Naive B cell (primary cell): ENCODE results near the gene AOC2. TPM values are rescaled to one million over a fixed set of nuclear protein-coding genes. Genes with fewer than 3 reads are reported as not detected.
"Not testable (repeated sequence)": the region's sequence is repeated elsewhere in the genome, so short reads cannot be mapped to it uniquely, and the experiment has no call there.

Experiments
- ATAC-seq, 2 donors: fragments of 150-1000 bp; cut with Tn5 transposase; 2 replicates each; pipeline ENCODE4 v1.10.0; 2021; ENCODE audit warnings: low read depth in 2 of 2, mild to moderate bottlenecking in 2 of 2, moderate library complexity in 2 of 2
- DNase-seq: peaks from one replicate; pipeline ENCODE4 v3.0.0; 2022
- H3K27ac Mint-ChIP-seq, 6 donors: one replicate each; pipeline ENCODE4 v1.8.0; 2020 to 2022; ENCODE audit warnings: mild to moderate bottlenecking in 6 of 6, mixed read lengths in 6 of 6, moderate library complexity in 5 of 6, inconsistent platforms in 2 of 6
- H3K27me3 Mint-ChIP-seq, 3 donors: one replicate each; pipeline ENCODE4 v1.8.0; 2021 to 2022; ENCODE audit warnings: mixed read lengths in 3 of 3, mild to moderate bottlenecking in 1 of 3
- H3K36me3 Mint-ChIP-seq, 2 donors: one replicate each; pipeline ENCODE4 v1.8.0; 2020 to 2022; ENCODE audit warnings: mixed read lengths in 2 of 2, inconsistent platforms in 1 of 2, mild to moderate bottlenecking in 1 of 2
- H3K4me1 Mint-ChIP-seq, 3 donors: one replicate each; pipeline ENCODE4 v1.8.0; 2020 to 2022; ENCODE audit warnings: mixed read lengths in 3 of 3, inconsistent platforms in 1 of 3, mild to moderate bottlenecking in 1 of 3, moderate library complexity in 1 of 3
- H3K4me3 Mint-ChIP-seq, 8 donors: one replicate each; pipeline ENCODE4 v1.8.0; 2020 to 2022; ENCODE audit warnings: mild to moderate bottlenecking in 8 of 8, mixed read lengths in 8 of 8, moderate library complexity in 8 of 8, inconsistent platforms in 2 of 8
- H3K9me3 Mint-ChIP-seq, 7 donors: one replicate each; pipeline ENCODE4 v1.8.0; 2020 to 2022; ENCODE audit warnings: mixed read lengths in 7 of 7, mild to moderate bottlenecking in 5 of 7, inconsistent platforms in 2 of 7, moderate library complexity in 1 of 7
- polyA plus RNA-seq, 6 donors: library from polyadenylated mRNA; unstranded; fragments of 300-500 nt; fragmentation: Illumina TruSeq; gene quantifications; one replicate each; pipeline ENCODE4 v1.2.3, GENCODE V29; 2021; ENCODE audit warnings: low read depth in 6 of 6

AOC2 gene
- polyA plus RNA-seq, 6 donors from 2014 or later = 0.24 to 0.43 TPM; not detected in 4

DNA sequence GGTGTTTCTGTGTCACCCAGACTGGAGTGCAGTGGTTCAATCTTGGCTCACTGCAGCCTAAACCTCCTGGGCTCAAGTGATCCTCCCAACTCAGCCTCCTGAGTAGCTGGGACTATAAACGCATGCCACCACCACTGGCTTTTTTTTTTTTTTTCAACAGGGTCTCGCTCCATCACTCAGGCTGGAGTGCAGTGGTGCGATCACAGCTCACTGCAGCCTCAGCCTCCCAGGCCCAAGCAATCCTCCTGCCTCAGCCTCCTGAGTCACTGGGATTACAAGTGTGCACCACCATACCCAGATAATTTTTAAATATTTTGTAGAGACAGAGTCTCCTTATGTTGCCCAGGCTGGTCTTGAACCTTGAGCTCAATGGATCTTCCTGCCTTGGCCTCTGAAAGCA is 41.4 kb downstream of the AOC2 start:
- H3K36me3 Mint-ChIP-seq, ATAC-seq, H3K9me3 Mint-ChIP-seq, DNase-seq, H3K27ac Mint-ChIP-seq, H3K4me3 Mint-ChIP-seq, H3K4me1 Mint-ChIP-seq: not testable (repeated sequence)
- peaks cover 0 to 15% (median 8%) of the 10 kb centered on the region in 3 donors for H3K27me3 Mint-ChIP-seq

DNA sequence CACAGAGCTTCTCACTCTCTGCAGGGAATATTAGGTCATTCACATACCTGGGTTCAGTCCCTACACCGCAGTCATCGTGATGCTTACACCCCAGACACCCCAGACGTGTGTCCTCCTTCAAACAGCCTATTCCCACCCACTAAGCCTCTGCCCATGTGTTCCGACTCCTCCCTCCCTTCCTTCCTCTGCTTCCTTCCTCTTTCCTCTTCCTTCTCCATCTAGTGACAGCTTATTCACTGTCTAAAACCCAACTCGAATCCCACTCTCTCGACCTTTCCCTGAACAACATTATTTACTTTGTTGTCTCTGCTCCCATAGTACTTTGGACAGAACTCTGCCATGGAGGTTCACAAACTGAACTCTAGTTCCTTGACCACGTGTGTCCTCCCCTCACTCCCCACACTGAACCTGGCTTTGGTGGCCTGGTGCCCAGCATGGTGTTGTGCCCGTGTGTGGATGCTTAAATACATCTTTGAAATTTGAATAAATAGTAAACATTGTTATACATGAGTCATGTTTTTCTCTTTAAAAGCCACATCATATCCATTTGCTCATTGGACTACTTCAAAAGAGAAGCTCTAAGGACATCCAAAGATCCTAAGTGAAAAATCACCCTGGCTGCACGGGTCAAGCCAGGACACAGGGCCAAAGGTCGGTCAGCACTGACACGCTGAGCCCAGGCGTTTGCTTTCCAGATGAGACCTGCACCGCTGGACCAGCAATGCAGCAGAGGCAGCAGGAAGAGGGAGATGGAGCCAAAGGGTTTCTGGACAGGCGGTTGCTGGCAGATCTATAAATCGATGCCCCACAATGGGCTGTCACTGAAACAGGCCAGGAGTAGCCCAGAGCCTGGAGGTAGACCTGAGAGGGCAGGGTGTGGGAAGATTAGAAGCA is 42.1 kb downstream of the AOC2 start:
- no peaks in the 10 kb centered on the region for H3K9me3 Mint-ChIP-seq
- H3K27me3 Mint-ChIP-seq = peaks cover 0 to 16% (median 8%) of the 10 kb centered on the region in 3 donors
- no peak for DNase-seq
- H3K4me1 Mint-ChIP-seq = peaks cover 5 to 8% (median 7%) of the 10 kb centered on the region in 3 donors
- H3K36me3 Mint-ChIP-seq = no peaks in the 10 kb centered on the region
- H3K27ac Mint-ChIP-seq = peak overlapping the region in 1 of 6 donors; percentile 52
- no peak overlapping the region for H3K4me3 Mint-ChIP-seq
- no peak for ATAC-seq

DNA sequence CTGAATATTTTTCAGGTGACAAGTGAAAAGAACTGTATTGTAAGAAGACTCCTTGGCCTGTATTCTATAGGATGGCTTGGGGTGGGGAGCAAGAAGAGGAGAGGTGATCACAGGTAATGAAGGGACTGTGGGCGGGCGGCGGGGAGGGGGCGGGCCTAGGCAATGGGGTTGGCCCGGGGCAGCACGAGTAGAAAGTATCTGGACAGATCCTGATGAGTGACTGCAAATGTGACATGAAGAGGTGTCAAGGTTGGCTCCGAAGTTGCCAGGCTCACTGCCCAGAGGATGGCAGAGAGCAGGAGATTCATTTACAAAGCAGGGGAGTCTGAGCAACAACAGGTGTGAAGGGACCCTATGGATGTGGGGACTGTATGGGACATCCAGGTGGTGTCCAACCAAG is 45.4 kb downstream of the AOC2 start:
- no peaks in the 10 kb centered on the region for H3K36me3 Mint-ChIP-seq
- DNase-seq (no peak), ATAC-seq (no peak)
- no peaks in the 10 kb centered on the region for H3K9me3 Mint-ChIP-seq
- no peak overlapping the region for H3K4me3 Mint-ChIP-seq
- H3K27ac Mint-ChIP-seq = no peak overlapping the region
- peaks cover 4 to 15% (median 8%) of the 10 kb centered on the region in 3 donors for H3K27me3 Mint-ChIP-seq
- H3K4me1 Mint-ChIP-seq = peaks cover 5 to 8% (median 7%) of the 10 kb centered on the region in 3 donors

DNA sequence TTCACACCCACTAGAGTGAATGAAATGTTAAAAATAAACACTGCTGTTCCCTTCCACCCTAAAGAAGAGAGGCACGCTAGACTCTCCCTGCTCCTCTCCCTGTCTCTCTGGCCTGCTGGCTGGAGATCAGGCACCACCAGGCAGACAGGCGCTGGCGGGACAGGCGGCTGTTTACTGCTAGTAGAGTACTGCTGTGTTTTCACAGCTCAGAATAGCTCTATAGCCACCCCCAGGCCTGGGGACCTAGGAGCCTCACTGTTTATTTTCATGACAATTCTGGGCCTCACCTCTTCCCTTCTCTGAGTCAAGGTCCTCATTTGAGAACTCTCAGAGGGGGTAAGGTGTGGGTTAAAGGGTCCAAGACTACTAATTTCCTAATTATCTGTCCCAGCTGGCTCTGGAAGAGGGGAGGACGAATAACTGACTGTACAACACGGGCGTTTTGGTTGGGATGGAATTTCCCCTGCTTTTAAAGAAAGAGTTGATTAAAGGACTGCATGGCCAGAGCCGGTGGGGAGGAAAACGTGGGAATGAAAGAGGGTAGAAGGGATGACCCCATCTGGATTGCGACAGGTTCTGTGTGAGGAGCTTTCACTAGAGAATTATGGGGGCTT is 47.3 kb downstream of the AOC2 start:
- H3K9me3 Mint-ChIP-seq = no peaks in the 10 kb centered on the region
- DNase-seq (no peak), ATAC-seq (no peak)
- H3K4me3 Mint-ChIP-seq = no peak overlapping the region
- peaks cover 0 to 2% (median 0%) of the 10 kb centered on the region in 3 donors for H3K4me1 Mint-ChIP-seq
- H3K36me3 Mint-ChIP-seq = no peaks in the 10 kb centered on the region
- H3K27ac Mint-ChIP-seq = no peak overlapping the region
- peaks cover 4 to 9% (median 4%) of the 10 kb centered on the region in 3 donors for H3K27me3 Mint-ChIP-seq

DNA sequence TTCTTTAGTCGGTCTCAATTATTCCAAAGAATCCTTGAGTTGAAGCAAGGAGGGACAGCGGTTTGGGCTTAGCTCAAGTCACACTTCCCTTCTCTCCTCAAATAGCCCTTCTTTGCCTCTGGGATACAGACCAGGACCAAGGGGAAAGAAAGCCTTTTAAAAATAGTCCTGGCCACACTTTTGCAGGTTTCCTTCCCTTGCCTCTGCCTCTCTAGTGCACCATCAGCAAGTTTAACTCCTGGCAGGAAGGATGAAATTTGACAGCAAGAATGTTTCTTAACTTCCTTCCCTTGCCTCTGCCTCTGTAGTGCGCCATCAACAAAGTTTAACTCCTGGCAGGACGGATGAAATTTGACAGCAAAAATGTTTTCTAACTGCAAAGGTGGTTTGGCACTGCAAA is 49.0 kb downstream of the AOC2 start:
- no peaks in the 10 kb centered on the region for H3K9me3 Mint-ChIP-seq
- no peak for ATAC-seq
- H3K27me3 Mint-ChIP-seq = peaks cover 4 to 10% (median 7%) of the 10 kb centered on the region in 3 donors
- H3K4me1 Mint-ChIP-seq = no peaks in the 10 kb centered on the region
- no peaks in the 10 kb centered on the region for H3K36me3 Mint-ChIP-seq
- H3K4me3 Mint-ChIP-seq = no peak overlapping the region
- no peak for DNase-seq
- H3K27ac Mint-ChIP-seq = no peak overlapping the region

DNA sequence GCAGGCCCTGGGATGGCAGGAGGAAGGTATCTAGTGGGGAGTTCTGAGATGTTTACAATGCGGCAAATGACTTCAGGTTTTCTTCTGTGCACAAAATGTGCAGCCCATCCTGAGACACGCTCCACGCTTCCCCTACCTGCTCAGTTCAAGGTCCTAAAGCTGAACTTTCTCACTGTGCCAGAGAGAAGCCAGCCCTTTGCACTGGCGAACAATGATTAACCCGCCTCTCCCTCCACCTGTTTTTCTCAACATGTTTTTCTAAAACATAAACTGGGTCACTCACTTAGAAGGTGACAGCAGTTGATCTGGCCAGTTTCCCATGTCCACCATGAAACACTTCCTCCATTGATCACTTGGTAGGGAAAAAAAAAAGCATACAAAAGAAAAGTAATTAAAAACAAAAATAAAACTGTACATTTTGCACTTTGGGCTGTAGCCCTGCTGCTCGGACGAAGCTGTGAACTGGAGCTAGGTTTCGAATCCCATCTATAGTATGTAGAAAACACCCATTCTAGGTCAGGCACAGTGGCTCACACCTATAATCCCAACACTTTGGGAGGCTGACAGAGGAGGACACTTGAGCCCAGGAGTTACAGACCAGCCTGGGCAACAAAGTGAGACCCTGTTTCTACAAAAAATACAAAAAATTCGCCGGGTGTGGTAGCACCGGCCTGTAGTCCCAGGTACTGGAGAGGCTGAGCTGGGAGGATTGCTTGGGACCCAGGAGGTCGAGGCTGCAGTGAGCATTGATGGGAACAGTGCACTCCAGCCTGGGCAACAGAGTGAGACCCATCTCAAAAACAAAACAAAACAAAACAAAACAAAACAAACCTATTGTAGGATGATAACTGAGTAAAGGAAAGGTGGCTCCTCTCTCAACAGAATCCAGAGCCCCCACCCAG is 50.2 kb downstream of the AOC2 start:
- DNase-seq = no peak
- peaks cover 8 to 14% (median 8%) of the 10 kb centered on the region in 3 donors for H3K27me3 Mint-ChIP-seq

DNA sequence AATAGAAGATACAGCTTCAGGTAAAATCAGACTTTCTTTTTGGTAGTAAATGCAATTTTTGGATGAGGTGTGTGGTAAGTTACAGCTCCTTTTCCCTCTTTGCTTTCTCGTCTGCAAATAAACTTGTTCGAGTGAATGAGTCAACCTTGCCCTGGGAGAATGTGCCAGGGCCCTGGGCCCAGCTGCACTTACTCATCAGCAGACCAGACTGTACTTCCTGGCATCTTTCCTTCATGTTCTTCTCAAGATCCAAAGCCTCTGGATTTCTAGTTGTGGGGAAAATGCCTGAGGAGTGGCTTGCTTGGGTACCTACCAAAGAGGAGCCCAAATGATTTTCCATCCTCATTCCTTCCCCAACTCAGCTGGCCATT is 50.8 kb downstream of the AOC2 start:
- Mint-ChIP-seq H3K9me3 (no peaks in the 10 kb centered on the region), H3K27me3 (peaks cover 8 to 17% (median 8%) of the 10 kb centered on the region in 3 donors), H3K36me3 (no peaks in the 10 kb centered on the region), H3K27ac (peak overlapping the region in 1 of 6 donors; percentile 21), H3K4me1 (no peaks in the 10 kb centered on the region), H3K4me3 (no peak overlapping the region)
- ATAC-seq = no peak
- DNase-seq = no peak

More for the DNA sequence above, 50.2 kb downstream of the AOC2 start:
- H3K4me3 Mint-ChIP-seq = peak overlapping the region in 1 of 8 donors; percentile 22
- ATAC-seq = no peak
- H3K9me3 Mint-ChIP-seq = no peaks in the 10 kb centered on the region
- H3K27ac Mint-ChIP-seq = peak overlapping the region in 1 of 6 donors; percentile 47
- no peaks in the 10 kb centered on the region for H3K4me1 Mint-ChIP-seq
- H3K36me3 Mint-ChIP-seq = no peaks in the 10 kb centered on the region

DNA sequence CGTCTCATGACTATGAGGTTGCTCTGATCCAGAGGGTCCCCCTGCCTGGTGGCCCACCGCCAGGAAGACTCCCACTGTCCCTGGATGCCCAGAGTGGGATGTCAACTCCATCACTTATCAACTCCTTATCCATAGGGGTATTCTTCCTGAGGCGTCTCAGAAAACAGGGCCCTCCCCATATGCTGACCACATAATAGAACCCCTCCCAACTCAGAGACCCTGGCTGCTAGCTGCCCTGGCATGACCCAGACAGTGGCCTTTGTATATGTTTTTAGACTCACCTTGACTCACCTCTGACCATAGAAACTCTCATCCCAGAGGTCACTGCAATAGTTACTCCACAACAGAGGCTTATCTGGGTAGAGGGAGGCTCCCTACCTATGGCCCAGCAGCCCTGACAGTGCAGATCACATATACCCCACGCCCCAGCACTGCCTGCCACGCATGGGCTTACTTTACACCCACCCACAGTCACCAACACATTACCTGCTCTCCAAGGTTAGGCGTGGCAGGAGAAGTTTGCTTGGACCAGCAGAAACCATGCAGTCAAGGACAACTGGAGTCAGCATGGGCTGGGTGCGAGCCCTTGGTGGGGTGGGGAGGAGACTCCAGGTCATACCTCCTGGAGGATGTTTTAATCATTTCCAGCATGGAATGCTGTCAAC is 53.9 kb downstream of the AOC2 start:
- H3K4me3 Mint-ChIP-seq = no peak overlapping the region
- no peaks in the 10 kb centered on the region for H3K36me3 Mint-ChIP-seq
- ATAC-seq = no peak
- no peak overlapping the region for H3K27ac Mint-ChIP-seq
- H3K9me3 Mint-ChIP-seq = no peaks in the 10 kb centered on the region
- no peaks in the 10 kb centered on the region for H3K4me1 Mint-ChIP-seq
- peaks cover 8 to 30% (median 17%) of the 10 kb centered on the region in 3 donors for H3K27me3 Mint-ChIP-seq
- no peak for DNase-seq

DNA sequence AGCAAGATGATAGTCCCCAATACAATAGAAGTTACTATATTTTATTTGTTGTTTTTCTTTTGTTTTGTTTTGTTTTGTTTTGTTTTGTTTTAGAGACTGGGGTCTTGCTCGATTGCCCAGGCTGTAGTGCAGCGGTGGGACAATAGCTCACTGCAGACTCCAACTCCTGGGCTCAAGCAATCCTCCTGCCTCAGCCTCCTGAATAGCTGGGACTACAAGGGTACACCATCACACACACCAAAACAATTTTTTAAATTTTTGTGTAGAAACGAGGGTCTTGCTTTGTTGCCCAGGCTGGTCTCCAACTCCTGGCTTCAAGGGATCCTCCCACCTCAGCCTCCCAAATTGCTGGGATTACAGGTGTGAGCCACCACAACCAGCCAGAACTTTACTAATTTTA is 55.6 kb downstream of the AOC2 start:
- not testable (repeated sequence) for ATAC-seq, H3K9me3 Mint-ChIP-seq, H3K27ac Mint-ChIP-seq, DNase-seq, H3K4me1 Mint-ChIP-seq, H3K4me3 Mint-ChIP-seq, H3K36me3 Mint-ChIP-seq
- H3K27me3 Mint-ChIP-seq = peaks cover 8 to 30% (median 17%) of the 10 kb centered on the region in 3 donors

Other genes starting within 250 kb of the AOC2 start
- 100 to 1,000 TPM; 132 to 161 (median 140) TPM for gene RETREG3, start 235.2 kb upstream of the AOC2 start, polyA plus RNA-seq
- gene TUBG1, start 234.9 kb upstream of the AOC2 start, polyA plus RNA-seq = 10 to 100 TPM in 1 of 6 donors, 1 to 10 TPM in 4, not detected in 1; 4.2 to 10.2 (median 6.8) TPM
- 1 to 10 TPM in 5 of 6 donors, under 1 TPM in 1; 0.39 to 3.3 (median 1.5) TPM for gene TUBG2, start 185.3 kb upstream of the AOC2 start, polyA plus RNA-seq
- gene PLEKHH3, start 167.6 kb upstream of the AOC2 start, polyA plus RNA-seq = not detected
- gene CCR10, start 162.7 kb upstream of the AOC2 start, polyA plus RNA-seq = 1 to 10 TPM in 1 of 6 donors, under 1 TPM in 2, not detected in 3; 0.27 to 1.8 (median 0.93) TPM
- under 1 TPM in 5 of 6 donors, not detected in 1; 0.19 to 1.00 (median 0.39) TPM for gene CNTNAP1, start 162.0 kb upstream of the AOC2 start, polyA plus RNA-seq
- 10 to 100 TPM in 5 of 6 donors, 1 to 10 TPM in 1; 8.2 to 63.4 (median 47.3) TPM for gene EZH1, start 99.5 kb upstream of the AOC2 start, polyA plus RNA-seq
- not detected for gene RAMP2, start 83.4 kb upstream of the AOC2 start, polyA plus RNA-seq
- 10 to 100 TPM; 44.3 to 61.0 (median 56.5) TPM for gene VPS25, start 71.1 kb upstream of the AOC2 start, polyA plus RNA-seq
- gene WNK4, start 64.0 kb upstream of the AOC2 start, polyA plus RNA-seq = under 1 TPM in 1 of 6 donors, not detected in 5; 0.10 TPM
- 100 to 1,000 TPM; 117 to 157 (median 133) TPM for gene COA3, start 45.9 kb upstream of the AOC2 start, polyA plus RNA-seq
- under 1 TPM in 5 of 6 donors, not detected in 1; 0.17 to 0.74 (median 0.70) TPM for gene CNTD1, start 45.7 kb upstream of the AOC2 start, polyA plus RNA-seq
- gene BECN1, start 20.3 kb upstream of the AOC2 start, polyA plus RNA-seq = 100 to 1,000 TPM; 136 to 212 (median 150) TPM
- gene PSME3, start 11.2 kb upstream of the AOC2 start, polyA plus RNA-seq = 100 to 1,000 TPM in 5 of 6 donors, 10 to 100 TPM in 1; 92.2 to 148 (median 115) TPM
- not detected for gene AOC3, start 6.6 kb downstream of the AOC2 start, polyA plus RNA-seq
- gene G6PC1, start 56.2 kb downstream of the AOC2 start, polyA plus RNA-seq = not detected
- gene AARSD1, start 119.9 kb downstream of the AOC2 start, polyA plus RNA-seq = 10 to 100 TPM; 34.4 to 58.3 (median 41.2) TPM
- gene PTGES3L, start 135.5 kb downstream of the AOC2 start, polyA plus RNA-seq = under 1 TPM in 3 of 6 donors, not detected in 3; 0.33 to 0.47 (median 0.45) TPM
- 10 to 100 TPM; 15.3 to 39.6 (median 26.2) TPM for gene RUNDC1, start 136.0 kb downstream of the AOC2 start, polyA plus RNA-seq
- 1,000 to 10,000 TPM; 1,305 to 2,435 (median 1,972) TPM for gene RPL27, start 153.8 kb downstream of the AOC2 start, polyA plus RNA-seq
- gene IFI35, start 162.2 kb downstream of the AOC2 start, polyA plus RNA-seq = 10 to 100 TPM; 47.6 to 83.6 (median 59.1) TPM
- gene VAT1, start 177.8 kb downstream of the AOC2 start, polyA plus RNA-seq = 10 to 100 TPM; 63.2 to 76.5 (median 74.6) TPM
- gene RND2, start 180.7 kb downstream of the AOC2 start, polyA plus RNA-seq = under 1 TPM in 5 of 6 donors, not detected in 1; 0.11 to 0.30 (median 0.22) TPM